Measurements from ENCODE around the gene HEBP2. TPM values are rescaled to one million over a fixed set of nuclear protein-coding genes. Genes with fewer than 3 reads are reported as not detected.

Gene HEBP2
- total and polyA plus RNA-seq, 7 donors: 16.6 to 75.3 (median 46.3) TPM

DNA sequence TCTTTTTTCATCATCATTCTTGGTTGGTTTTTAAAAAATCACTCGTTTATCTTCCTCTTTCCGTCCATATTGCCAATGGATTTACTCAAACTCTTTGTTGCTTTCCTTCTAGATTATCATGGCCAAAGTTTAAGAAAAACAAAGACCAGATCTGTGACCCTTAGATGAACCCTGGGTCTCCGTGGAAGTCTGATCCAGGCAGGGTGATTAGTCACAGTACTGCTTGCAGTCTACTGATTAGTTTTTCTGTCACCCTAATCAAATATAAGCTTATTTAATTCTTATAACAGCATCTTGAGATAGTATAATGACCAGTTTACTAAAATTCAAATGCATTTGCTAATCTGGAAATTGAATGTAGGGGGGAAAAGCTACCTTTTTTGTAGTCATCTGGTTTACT, 32.3 kb upstream of the HEBP2 start:
- intact Hi-C loops (cut with DNase I): no loop called here
- H3K4me1 ChIP-seq: no peaks in the 10 kb centered on the region
- H3K27me3 ChIP-seq: no peaks in the 10 kb centered on the region
- no peaks in the 10 kb centered on the region for H3K36me3 ChIP-seq
- H3K4me3 ChIP-seq: no peak overlapping the region
- no peaks in the 10 kb centered on the region for H3K9me3 ChIP-seq
- H3K27ac ChIP-seq: no peak overlapping the region
- no peak for TF ChIP-seq POLR2AphosphoS5 (IDR thresholded peaks at IDR 0.05)
- TF ChIP-seq, protein P1, sequence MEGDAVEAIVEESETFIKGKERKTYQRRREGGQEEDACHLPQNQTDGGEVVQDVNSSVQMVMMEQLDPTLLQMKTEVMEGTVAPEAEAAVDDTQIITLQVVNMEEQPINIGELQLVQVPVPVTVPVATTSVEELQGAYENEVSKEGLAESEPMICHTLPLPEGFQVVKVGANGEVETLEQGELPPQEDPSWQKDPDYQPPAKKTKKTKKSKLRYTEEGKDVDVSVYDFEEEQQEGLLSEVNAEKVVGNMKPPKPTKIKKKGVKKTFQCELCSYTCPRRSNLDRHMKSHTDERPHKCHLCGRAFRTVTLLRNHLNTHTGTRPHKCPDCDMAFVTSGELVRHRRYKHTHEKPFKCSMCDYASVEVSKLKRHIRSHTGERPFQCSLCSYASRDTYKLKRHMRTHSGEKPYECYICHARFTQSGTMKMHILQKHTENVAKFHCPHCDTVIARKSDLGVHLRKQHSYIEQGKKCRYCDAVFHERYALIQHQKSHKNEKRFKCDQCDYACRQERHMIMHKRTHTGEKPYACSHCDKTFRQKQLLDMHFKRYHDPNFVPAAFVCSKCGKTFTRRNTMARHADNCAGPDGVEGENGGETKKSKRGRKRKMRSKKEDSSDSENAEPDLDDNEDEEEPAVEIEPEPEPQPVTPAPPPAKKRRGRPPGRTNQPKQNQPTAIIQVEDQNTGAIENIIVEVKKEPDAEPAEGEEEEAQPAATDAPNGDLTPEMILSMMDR (IDR thresholded peaks at IDR 0.05): no peak
- TF ChIP-seq POLR2A (IDR thresholded peaks at IDR 0.05): no peak
- no peak for DNase-seq
- 25 to 54% methylated on average over 3 of the region's 3 CpGs for WGBS, 2 donors

DNA sequence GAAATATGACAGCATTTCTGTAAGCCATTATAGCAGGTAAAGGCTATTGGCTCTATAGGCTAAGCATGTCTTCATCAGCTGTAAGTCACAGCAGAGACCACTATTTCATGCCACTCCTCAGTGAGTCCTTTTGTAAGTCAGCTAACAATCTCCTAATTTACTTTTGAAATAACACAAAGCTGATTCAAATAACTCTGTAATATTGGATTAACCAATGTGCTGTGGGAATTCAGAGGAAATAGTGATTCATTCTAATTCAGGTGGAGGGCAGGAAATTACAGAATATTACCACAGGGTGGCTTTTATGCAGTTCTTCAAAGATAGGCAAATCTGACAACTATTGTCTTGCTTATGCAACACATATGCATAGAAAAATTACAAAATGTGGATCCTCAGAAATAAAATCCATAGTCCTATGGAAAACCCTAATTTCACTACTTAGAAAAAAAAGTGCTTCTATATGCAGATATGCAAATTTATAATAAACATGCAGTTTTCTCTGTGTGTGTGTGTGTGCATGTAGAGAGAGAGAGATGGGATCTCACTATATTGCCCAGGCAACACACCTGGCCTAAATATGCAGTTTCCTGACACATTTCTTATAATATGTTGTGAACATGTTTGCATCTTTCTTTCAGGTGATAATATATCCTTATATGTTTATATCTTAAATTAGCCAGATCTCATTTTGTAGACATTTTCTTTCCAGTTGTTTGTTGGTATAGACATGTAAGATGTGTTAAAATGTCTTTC, 31.1 kb upstream of the HEBP2 start:
- no peak for DNase-seq

DNA sequence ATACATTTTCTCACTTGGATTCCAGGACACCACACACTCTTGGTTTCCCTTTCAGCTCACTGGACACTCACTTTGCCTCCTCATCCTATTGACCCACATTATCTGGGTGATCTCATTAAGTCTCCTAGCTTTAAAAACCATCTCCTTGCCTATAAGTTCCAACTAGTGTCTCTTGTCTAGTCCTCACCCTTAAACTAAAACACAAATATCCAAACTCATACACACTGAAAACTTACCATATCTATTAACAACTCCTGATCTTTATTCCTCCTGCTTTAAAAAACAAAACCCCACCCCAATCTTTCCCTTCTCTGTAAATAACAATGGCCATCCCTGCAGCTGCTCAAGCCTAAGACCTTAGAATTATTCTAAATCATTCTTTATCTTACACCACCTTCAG, 29.8 kb upstream of the HEBP2 start:
- Histone ChIP-seq H3K27me3 (no peaks in the 10 kb centered on the region), H3K4me3 (no peak overlapping the region), H3K4me1 (no peaks in the 10 kb centered on the region), H3K36me3 (no peaks in the 10 kb centered on the region), H3K9me3 (no peaks in the 10 kb centered on the region), H3K27ac (no peak overlapping the region)
- TF ChIP-seq POLR2A (IDR thresholded peaks at IDR 0.05) (no peak), EP300 (IDR thresholded peaks at IDR 0.05) (no peak), POLR2AphosphoS5 (IDR thresholded peaks at IDR 0.05) (no peak)
- TF ChIP-seq, protein P1 (IDR thresholded peaks at IDR 0.05): no peak
- DNase-seq: no peak
- intact Hi-C loops (cut with DNase I): no loop called here

More for the DNA sequence above, 31.1 kb upstream of the HEBP2 start:
- H3K27me3 ChIP-seq: no peaks in the 10 kb centered on the region
- H3K27ac ChIP-seq: no peak overlapping the region
- H3K36me3 ChIP-seq: no peaks in the 10 kb centered on the region
- H3K4me1 ChIP-seq: no peaks in the 10 kb centered on the region
- intact Hi-C loops (cut with DNase I): no loop called here
- no peak overlapping the region for H3K4me3 ChIP-seq
- TF ChIP-seq, protein P1 (IDR thresholded peaks at IDR 0.05): no peak
- no peak for TF ChIP-seq POLR2A (IDR thresholded peaks at IDR 0.05)
- TF ChIP-seq POLR2AphosphoS5 (IDR thresholded peaks at IDR 0.05): no peak
- no peak for TF ChIP-seq EP300 (IDR thresholded peaks at IDR 0.05)
- no peaks in the 10 kb centered on the region for H3K9me3 ChIP-seq

DNA sequence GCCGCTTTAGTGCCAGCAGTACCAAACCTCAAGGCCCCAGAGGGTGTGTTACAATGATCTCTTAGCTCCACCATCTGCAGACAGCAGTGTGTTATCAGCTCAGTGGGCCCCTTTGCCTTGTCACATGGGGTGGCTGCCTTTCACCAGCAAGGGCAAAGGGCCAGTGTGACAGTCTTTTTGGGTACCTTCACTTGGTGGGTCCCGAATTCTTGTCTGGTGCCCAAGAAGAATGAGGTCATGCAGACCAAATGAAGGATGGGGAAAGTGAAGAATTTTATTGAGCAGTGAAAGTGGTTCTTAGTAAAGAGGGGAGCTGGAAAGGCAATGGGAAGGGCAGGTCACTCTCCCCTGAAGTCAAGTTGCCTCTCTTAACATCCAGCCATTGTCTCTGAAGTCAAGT, 29.2 kb upstream of the HEBP2 start:
- no peak overlapping the region for H3K4me3 ChIP-seq
- H3K27ac ChIP-seq: no peak overlapping the region
- 91 to 94% methylated on average over 2 of the region's 2 CpGs for WGBS, 2 donors
- no peaks in the 10 kb centered on the region for H3K36me3 ChIP-seq
- DNase-seq: no peak
- H3K9me3 ChIP-seq: no peaks in the 10 kb centered on the region
- H3K4me1 ChIP-seq: no peaks in the 10 kb centered on the region
- TF ChIP-seq POLR2A (IDR thresholded peaks at IDR 0.05) (no peak), POLR2AphosphoS5 (IDR thresholded peaks at IDR 0.05) (no peak), EP300 (IDR thresholded peaks at IDR 0.05) (no peak)
- TF ChIP-seq, protein P1 (IDR thresholded peaks at IDR 0.05): no peak
- intact Hi-C loops (cut with DNase I): no loop called here
- H3K27me3 ChIP-seq: no peaks in the 10 kb centered on the region

DNA sequence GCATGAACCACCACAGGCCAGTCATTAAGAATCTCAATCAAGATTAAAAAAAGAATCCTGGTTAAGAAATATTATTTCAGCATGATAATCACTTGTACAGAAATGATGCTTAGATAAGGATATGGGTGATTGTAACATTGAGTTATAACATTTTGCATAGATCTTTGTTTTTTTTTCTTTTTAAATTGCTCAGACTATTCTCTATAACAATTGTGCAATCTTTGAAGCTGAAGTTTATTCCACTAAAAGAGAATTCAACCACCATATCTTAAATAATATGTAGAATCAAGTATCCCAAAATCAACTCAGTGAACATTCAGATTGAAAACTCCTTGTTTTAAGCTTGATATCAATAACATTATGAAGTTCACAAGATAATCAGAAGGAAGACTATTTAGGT, 27.0 kb upstream of the HEBP2 start:
- intact Hi-C loops (cut with DNase I): no loop called here
- no peak overlapping the region for H3K27ac ChIP-seq
- no peak for DNase-seq
- H3K4me3 ChIP-seq: no peak overlapping the region
- no peaks in the 10 kb centered on the region for H3K36me3 ChIP-seq
- TF ChIP-seq, protein P1 (IDR thresholded peaks at IDR 0.05): no peak
- TF ChIP-seq POLR2A (IDR thresholded peaks at IDR 0.05) (no peak), POLR2AphosphoS5 (IDR thresholded peaks at IDR 0.05) (no peak), EP300 (IDR thresholded peaks at IDR 0.05) (no peak)
- no peaks in the 10 kb centered on the region for H3K4me1 ChIP-seq
- no peaks in the 10 kb centered on the region for H3K27me3 ChIP-seq
- no peaks in the 10 kb centered on the region for H3K9me3 ChIP-seq

All from sigmoid colon (tissue), 7 donors.